HepG2 (cell line): ENCODE results near the gene SCYL1. TPM values are rescaled to one million over a fixed set of nuclear protein-coding genes. Genes with fewer than 3 reads are reported as not detected.

ENCODE experiments used
- DBP ChIP-seq: sonication (generic); formaldehyde crosslinking; IDR thresholded peaks from 2 replicates; pipeline ENCODE4 v1.4.0; 2020; ENCODE audit warnings: missing genetic modification reagents; ENCODE audit errors: not compliant biosample characterization
- EP300 ChIP-seq, 3 experiments: sonication (generic) in 1 of 3; formaldehyde crosslinking in 1 of 3; IDR thresholded peaks; 2 replicates each; pipeline versions ENCODE4 v1.5.1 to v1.6.1; 2011 to 2020; ENCODE audit warnings: low read depth in 2 of 3, low read length in 2 of 3, borderline replicate concordance in 1 of 3, improper control_type of control experiment in 1 of 3, mild to moderate bottlenecking in 1 of 3, missing genetic modification reagents in 1 of 3, moderate library complexity in 1 of 3
- KAT8 ChIP-seq: IDR thresholded peaks from 2 replicates; pipeline ENCODE4 v1.6.1; 2016; ENCODE audit warnings: missing genetic modification reagents, missing compliant biosample characterization
- LCORL ChIP-seq, 2 experiments: fragments of 450-650 bp in 1 of 2; sonication (generic) in 1 of 2; formaldehyde crosslinking in 1 of 2; IDR thresholded peaks; 2 replicates each; pipeline versions ENCODE4 v1.5.0 to v1.6.1; 2017 to 2020; ENCODE audit warnings: antibody characterized with exemption in 1 of 2, missing genetic modification reagents in 1 of 2
- PAXIP1 ChIP-seq: sonication (generic); formaldehyde crosslinking; conservative IDR thresholded peaks from 2 replicates; pipeline ENCODE4 v1.4.0; 2020; ENCODE audit warnings: mild to moderate bottlenecking, missing genetic modification reagents, moderate library complexity
- REST ChIP-seq, 2 experiments: IDR thresholded peaks; 2 replicates each; pipeline ENCODE4 v1.6.1; 2011 to 2012; ENCODE audit warnings: low read length in 2 of 2, borderline replicate concordance in 1 of 2, low read depth in 1 of 2, mild to moderate bottlenecking in 1 of 2, moderate library complexity in 1 of 2
- SOX13 ChIP-seq, 3 experiments: fragments of 450-650 bp in 1 of 3; sonication (generic) in 1 of 3; formaldehyde crosslinking in 1 of 3; IDR thresholded peaks in 2 of 3; conservative IDR thresholded peaks in 1 of 3; 2 replicates each; pipeline versions ENCODE4 v1.5.0 to v1.6.1; 2016 to 2020; ENCODE audit warnings: antibody characterized with exemption in 1 of 3, mild to moderate bottlenecking in 1 of 3, missing compliant biosample characterization in 1 of 3, missing genetic modification reagents in 1 of 3, moderate library complexity in 1 of 3
- THAP7 ChIP-seq: sonication (generic); formaldehyde crosslinking; IDR thresholded peaks from 2 replicates; pipeline ENCODE4 v1.8.1; 2023; ENCODE audit warnings: mild to moderate bottlenecking, missing genetic modification reagents
- THRA ChIP-seq: sonication (generic); formaldehyde crosslinking; IDR thresholded peaks from 2 replicates; pipeline ENCODE4 v1.4.0; 2020; ENCODE audit warnings: missing genetic modification reagents, borderline replicate concordance
- U2AF2 ChIP-seq: fragments of 200-400 bp; formaldehyde crosslinking; IDR thresholded peaks from 2 replicates; pipeline ENCODE4 v1.6.1; 2017; ENCODE audit warnings: low read depth, mild to moderate bottlenecking, low read length
- ZBTB7B ChIP-seq: sonication (generic); formaldehyde crosslinking; IDR thresholded peaks from 2 replicates; pipeline ENCODE4 v1.4.0; 2020; ENCODE audit warnings: missing genetic modification reagents
- ZNF317 ChIP-seq: sonication (generic); formaldehyde crosslinking; IDR thresholded peaks from 2 replicates; pipeline ENCODE4 v1.5.0; 2020; ENCODE audit warnings: mild to moderate bottlenecking, missing genetic modification reagents
- ZNF441 ChIP-seq: sonication (generic); formaldehyde crosslinking; IDR thresholded peaks from 2 replicates; pipeline ENCODE4 v1.7.0; 2021; ENCODE audit warnings: missing genetic modification reagents, borderline replicate concordance
- ZNF607 ChIP-seq: sonication (generic); formaldehyde crosslinking; IDR thresholded peaks from 2 replicates; pipeline ENCODE4 v1.5.1; 2020; ENCODE audit warnings: missing genetic modification reagents, mild to moderate bottlenecking, borderline replicate concordance
- ZNF891 ChIP-seq: sonication (generic); formaldehyde crosslinking; IDR thresholded peaks from 2 replicates; pipeline ENCODE4 v1.5.0; 2020; ENCODE audit warnings: mild to moderate bottlenecking, missing genetic modification reagents
- polyA plus RNA-seq, 8 experiments: library from polyadenylated mRNA; depleted of rRNA in 3 of 8; stranded (reverse) in 7 of 8; unstranded in 1 of 8; fragments of >200 nt; fragmentation: Illumina TruSeq in 4 of 8; extraction: Trizol in 4 of 8; gene quantifications; 2 replicates each; pipeline versions ENCODE4 v1.2.1 to v1.2.3, GENCODE V29; 2011 to 2016; ENCODE audit warnings: low read depth in 4 of 8, missing spikeins in 1 of 8, mixed read lengths in 1 of 8; ENCODE audit not compliant: insufficient read depth in 1 of 8
- total RNA-seq, 5 experiments: library from RNA; depleted of rRNA; stranded (reverse); fragments of >200 nt; fragmentation: Illumina TruSeq; extraction: Trizol; gene quantifications; 2 replicates each; pipeline ENCODE4 v1.2.3, GENCODE V29; 2016; ENCODE audit warnings: low read depth in 1 of 5

The SCYL1 gene
- total and polyA plus RNA-seq, 2 of the 13 experiments (the other 11 are each of a cell fraction or from before 2014, with no cell fraction given) = 65.9 to 103 TPM

- TF ChIP-seq THRA (CRISPR knock-in tag) (0 out of 2 replicates have a peak, but pooled peaks have one; percentile 22), THAP7 (CRISPR knock-in tag) (0 out of 2 replicates have a peak, but pooled peaks have one; percentile 28), PAXIP1 (CRISPR knock-in tag) (peak; percentile 84), ZNF441 (CRISPR knock-in tag) (peak; percentile 57; the same call in 1 of the 2 replicates), KAT8 (CRISPR knock-in tag) (peak; percentile 60; the same call in 1 of the 2 replicates), ZNF317 (0 out of 2 replicates have a peak, but pooled peaks have one; percentile 18), ZNF607 (CRISPR knock-in tag) (0 out of 2 replicates have a peak, but pooled peaks have one; percentile 30), U2AF2 (0 out of 2 replicates have a peak, but pooled peaks have one; percentile 51), EP300 (IDR thresholded peaks at IDR 0.05; ENCODE audit: low read depth in 2 of 2, low read length in 2 of 2) (0 out of 4 replicates have a peak, but pooled peaks of 1 of the 2 experiments have one; percentile 18), EP300 (CRISPR knock-in tag; IDR thresholded peaks at IDR 0.05; ENCODE audit: borderline replicate concordance) (no peak), REST (IDR thresholded peaks at IDR 0.05; ENCODE audit: borderline replicate concordance in 1 of 2, low read depth in 1 of 2, low read length in 2 of 2) (no peak), ZBTB7B (peak; percentile 68; the same call in 1 of the 2 replicates), LCORL (IDR thresholded peaks at IDR 0.05) (no peak), LCORL (CRISPR knock-in tag; IDR thresholded peaks at IDR 0.05) (peak; percentile 36; the same call in 1 of the 2 replicates), ZNF891 (CRISPR knock-in tag) (no peak), SOX13 (IDR thresholded peaks at IDR 0.05) (no peak), SOX13 (CRISPR knock-in tag; conservative IDR thresholded peaks at IDR 0.05 in 1 of 2, IDR thresholded peaks at IDR 0.05 in 1 of 2) (no peak), DBP (CRISPR knock-in tag) (no peak)
These were observed 32.6 kb downstream of the SCYL1 start (continued) for GRCh38 chr11:65557280-65558001.
